Immature natural killer cell (primary cell): ENCODE results near the gene SH2B2. TPM values are rescaled to one million over a fixed set of nuclear protein-coding genes. Genes with fewer than 3 reads are reported as not detected.
"Not testable (repeated sequence)": the region's sequence is repeated elsewhere in the genome, so short reads cannot be mapped to it uniquely, and the experiment has no call there.

Experiments
- DNase-seq, 3 donors: peaks; one replicate each; pipeline ENCODE4 v3.0.0; 2022; ENCODE audit warnings: mixed read lengths in 1 of 3
- H3K27ac Mint-ChIP-seq, 6 donors: one replicate each; pipeline ENCODE4 v1.8.0; 2020; ENCODE audit warnings: mixed read lengths in 6 of 6, mild to moderate bottlenecking in 5 of 6, inconsistent platforms in 4 of 6, moderate library complexity in 3 of 6
- H3K27me3 Mint-ChIP-seq, 3 donors: one replicate each; pipeline ENCODE4 v1.8.0; 2020 to 2021; ENCODE audit warnings: low read depth in 3 of 3, mild to moderate bottlenecking in 3 of 3, mixed read lengths in 3 of 3, moderate library complexity in 3 of 3, inconsistent platforms in 1 of 3
- H3K36me3 Mint-ChIP-seq, 3 donors: one replicate each; pipeline ENCODE4 v1.8.0; 2020; ENCODE audit warnings: mixed read lengths in 3 of 3, inconsistent platforms in 2 of 3, mild to moderate bottlenecking in 2 of 3
- H3K4me1 Mint-ChIP-seq, 2 donors: one replicate each; pipeline ENCODE4 v1.8.0; 2020; ENCODE audit warnings: inconsistent platforms in 2 of 2, mild to moderate bottlenecking in 2 of 2, mixed read lengths in 2 of 2, moderate library complexity in 1 of 2
- H3K4me3 Mint-ChIP-seq, 5 donors: one replicate each; pipeline ENCODE4 v1.8.0; 2020; ENCODE audit warnings: mild to moderate bottlenecking in 5 of 5, mixed read lengths in 5 of 5, inconsistent platforms in 3 of 5, moderate library complexity in 3 of 5
- H3K9me3 Mint-ChIP-seq, 6 donors: one replicate each; pipeline ENCODE4 v1.8.0; 2020; ENCODE audit warnings: mild to moderate bottlenecking in 6 of 6, mixed read lengths in 6 of 6, inconsistent platforms in 4 of 6, moderate library complexity in 3 of 6
- polyA plus RNA-seq, 3 donors: library from polyadenylated mRNA; unstranded; fragments of 300-500 nt; fragmentation: Illumina TruSeq; gene quantifications; one replicate each; pipeline ENCODE4 v1.2.3, GENCODE V29; 2021

The SH2B2 gene
- polyA plus RNA-seq, 3 donors from 2014 or later = 1.1 TPM; not detected in 2

DNA sequence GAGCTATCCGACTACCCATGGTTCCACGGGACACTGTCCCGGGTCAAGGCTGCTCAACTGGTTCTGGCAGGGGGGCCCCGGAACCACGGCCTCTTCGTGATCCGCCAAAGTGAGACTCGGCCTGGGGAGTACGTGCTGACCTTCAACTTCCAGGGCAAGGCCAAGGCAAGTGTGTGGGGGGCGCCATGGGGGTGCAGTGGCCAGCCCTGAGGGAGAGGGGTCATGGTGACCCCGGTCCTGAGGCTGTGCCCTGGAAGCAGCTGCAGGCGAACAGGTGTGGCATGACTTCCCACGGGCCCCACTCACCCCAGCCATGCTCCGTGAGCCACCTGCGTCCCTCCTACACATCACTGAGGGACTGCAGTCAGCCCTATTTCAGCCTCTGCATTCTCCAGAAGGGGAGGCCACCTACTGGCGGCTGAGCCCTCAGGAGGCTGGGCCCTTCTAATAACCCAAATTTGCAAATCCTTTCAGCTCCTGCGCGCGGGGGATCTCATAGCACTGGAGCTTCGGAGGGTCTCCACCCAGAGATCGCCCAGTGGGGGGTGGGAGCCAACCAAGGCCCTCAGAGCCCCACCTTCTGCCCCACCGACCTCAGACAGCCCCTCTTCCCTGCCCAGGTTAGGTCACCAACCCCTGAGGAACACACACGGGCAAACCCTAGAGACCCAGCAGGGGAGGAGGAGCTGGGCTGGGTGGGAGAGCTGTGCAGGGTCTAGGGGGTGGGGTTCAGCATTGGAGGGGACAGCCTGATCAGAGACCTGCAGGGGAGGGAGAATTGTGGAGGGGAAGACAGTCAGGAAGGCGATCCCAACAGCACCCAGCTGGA is 30.8 kb downstream of the SH2B2 start:
- Mint-ChIP-seq H3K27me3 (peaks cover 0 to 4% (median 0%) of the 10 kb centered on the region in 3 donors), H3K4me1 (no peaks in the 10 kb centered on the region), H3K4me3 (no peak overlapping the region), H3K36me3 (no peaks in the 10 kb centered on the region), H3K9me3 (no peaks in the 10 kb centered on the region), H3K27ac (no peak overlapping the region)
- DNase-seq = no peak

DNA sequence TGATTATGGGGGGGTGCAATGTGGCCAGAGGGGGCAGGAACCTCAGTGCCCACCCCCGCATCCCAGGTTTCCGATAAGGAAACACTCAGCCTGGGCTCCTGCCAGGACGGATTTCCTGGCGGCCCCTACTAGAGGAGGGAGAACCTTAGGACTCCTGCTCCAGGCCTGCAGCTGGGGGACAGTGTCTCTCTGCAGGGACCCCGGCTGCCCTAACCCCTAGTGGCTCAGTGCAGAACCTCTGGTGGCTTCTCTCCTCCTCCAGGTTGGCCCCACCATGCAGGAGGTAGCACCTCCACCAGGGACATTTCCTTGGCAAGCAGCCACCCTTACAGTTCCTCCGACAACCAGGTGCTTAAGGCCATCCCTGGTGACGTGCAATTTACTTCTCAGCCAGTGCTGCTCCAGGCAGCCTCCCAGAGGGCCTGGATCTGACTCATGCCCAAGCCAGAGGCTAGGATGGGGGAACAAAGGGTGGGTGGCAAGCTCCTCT is 31.9 kb downstream of the SH2B2 start:
- H3K9me3 Mint-ChIP-seq = no peaks in the 10 kb centered on the region
- no peaks in the 10 kb centered on the region for H3K36me3 Mint-ChIP-seq
- DNase-seq = no peak
- no peak overlapping the region for H3K27ac Mint-ChIP-seq
- H3K4me1 Mint-ChIP-seq = no peaks in the 10 kb centered on the region
- peaks cover 0 to 4% (median 2%) of the 10 kb centered on the region in 3 donors for H3K27me3 Mint-ChIP-seq
- no peak overlapping the region for H3K4me3 Mint-ChIP-seq

DNA sequence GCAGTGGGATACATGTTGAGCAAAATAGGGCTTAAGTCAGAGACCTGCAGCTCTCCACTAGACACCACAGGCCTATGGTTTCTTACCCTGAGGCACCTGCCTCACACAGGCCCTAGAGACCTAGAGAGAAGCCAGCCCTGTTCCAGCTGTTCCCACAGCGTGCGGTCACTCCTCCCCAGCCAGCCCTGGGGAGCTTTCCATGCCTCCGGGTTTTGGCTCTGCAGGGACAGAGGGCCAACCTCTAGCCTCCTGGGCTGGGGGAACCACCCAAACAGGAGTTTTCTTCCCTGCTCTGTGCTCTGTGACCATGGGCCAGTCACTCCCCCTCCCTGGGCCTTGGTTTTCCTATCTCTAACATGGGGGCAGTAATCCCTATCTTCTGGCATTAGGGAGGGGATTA is 33.0 kb downstream of the SH2B2 start:
- DNase-seq = no peak
- Mint-ChIP-seq H3K36me3 (no peaks in the 10 kb centered on the region), H3K4me1 (no peaks in the 10 kb centered on the region), H3K4me3 (no peak overlapping the region), H3K27ac (no peak overlapping the region), H3K9me3 (no peaks in the 10 kb centered on the region), H3K27me3 (peaks cover 0 to 4% (median 2%) of the 10 kb centered on the region in 3 donors)

DNA sequence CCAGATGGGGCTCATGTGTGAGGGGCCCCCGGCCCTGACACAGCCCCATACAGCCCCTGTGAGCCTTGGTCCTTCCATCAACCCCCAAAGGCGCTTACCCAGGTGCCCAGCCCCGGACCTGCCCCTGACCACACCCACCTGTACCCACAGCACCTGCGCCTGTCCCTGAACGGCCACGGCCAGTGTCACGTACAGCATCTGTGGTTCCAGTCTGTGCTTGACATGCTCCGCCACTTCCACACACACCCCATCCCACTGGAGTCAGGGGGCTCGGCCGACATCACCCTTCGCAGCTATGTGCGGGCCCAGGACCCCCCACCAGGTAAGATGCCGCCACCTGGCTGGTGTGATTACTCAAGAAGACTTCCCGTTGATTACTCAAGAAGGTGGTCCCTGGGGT is 33.5 kb downstream of the SH2B2 start:
- no peak for DNase-seq
- H3K27me3 Mint-ChIP-seq = peaks cover 0 to 4% (median 4%) of the 10 kb centered on the region in 3 donors
- H3K27ac Mint-ChIP-seq = no peak overlapping the region
- H3K36me3 Mint-ChIP-seq = no peaks in the 10 kb centered on the region
- no peak overlapping the region for H3K4me3 Mint-ChIP-seq
- no peaks in the 10 kb centered on the region for H3K4me1 Mint-ChIP-seq
- no peaks in the 10 kb centered on the region for H3K9me3 Mint-ChIP-seq

DNA sequence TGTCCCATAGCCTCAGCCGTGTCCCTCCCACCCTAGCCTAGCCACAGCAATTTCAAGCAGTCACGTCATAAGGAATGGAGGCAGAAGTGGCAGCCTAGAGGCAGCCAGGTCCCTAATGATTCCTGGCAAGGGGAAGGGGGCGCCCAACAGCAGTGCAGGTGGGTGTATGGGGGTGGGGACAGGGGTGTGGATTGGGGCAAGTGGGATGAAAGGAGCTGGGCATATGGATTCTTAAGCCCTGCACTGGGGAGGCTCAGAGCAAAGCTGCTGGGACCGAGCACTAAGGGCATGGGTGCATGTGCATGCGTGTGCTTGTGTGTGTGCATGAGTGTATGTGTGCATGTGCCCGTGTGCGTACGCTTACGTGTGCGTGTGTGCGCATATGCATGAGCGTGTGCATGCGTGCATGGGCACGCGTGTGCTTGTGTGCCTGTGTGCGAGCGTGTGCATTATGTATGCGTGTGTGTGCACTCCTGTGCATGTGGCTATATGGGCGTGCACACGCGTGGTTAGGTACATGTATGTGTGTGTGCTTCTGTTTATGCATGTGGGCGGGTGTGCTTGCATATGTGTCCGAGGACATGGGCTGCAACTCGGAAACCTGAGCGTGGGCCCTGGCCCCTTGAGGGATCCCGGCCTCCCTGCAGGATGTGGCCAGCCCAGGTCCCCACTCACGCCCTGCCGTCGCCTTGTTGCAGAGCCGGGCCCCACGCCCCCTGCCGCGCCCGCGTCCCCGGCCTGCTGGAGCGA is 34.1 kb downstream of the SH2B2 start:
- no peak for DNase-seq
- Mint-ChIP-seq H3K4me3 (no peak overlapping the region), H3K27me3 (peaks cover 0 to 4% (median 4%) of the 10 kb centered on the region in 3 donors), H3K4me1 (no peaks in the 10 kb centered on the region), H3K27ac (no peak overlapping the region), H3K36me3 (no peaks in the 10 kb centered on the region), H3K9me3 (no peaks in the 10 kb centered on the region)

DNA sequence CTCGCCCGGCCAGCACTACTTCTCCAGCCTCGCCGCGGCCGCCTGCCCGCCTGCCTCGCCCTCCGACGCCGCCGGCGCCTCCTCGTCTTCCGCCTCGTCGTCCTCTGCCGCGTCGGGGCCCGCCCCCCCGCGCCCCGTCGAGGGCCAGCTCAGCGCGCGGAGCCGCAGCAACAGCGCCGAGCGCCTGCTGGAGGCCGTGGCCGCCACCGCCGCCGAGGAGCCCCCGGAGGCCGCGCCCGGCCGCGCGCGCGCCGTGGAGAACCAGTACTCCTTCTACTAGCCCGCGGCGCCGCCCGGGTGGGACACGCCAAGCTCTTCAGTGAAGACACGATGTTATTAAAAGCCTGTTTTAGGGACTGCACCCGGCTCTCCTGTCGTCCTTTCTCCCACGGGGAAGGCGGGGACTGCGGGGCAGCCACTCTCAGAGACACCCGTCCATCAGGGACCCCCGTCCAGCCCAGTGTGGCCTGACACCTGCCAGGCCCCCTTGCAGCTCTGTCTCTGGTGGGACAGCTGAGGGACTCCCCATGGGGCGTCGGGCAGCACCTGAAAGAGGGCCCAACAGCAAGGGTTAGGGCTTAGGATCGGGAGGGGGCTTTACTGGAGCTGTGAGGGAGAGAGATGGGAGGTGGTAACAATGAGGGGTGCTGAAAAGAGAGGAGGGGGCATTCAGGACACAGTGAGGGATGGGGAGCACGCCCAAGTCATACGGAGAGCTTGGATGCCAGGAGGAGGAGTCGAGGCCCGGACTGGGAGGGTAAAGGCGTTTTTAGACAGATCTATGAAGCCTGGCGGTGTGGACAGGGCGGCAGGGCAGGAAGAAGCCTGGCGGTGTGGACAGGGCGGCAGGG is 34.9 kb downstream of the SH2B2 start:
- H3K4me3 Mint-ChIP-seq = no peak overlapping the region
- DNase-seq = no peak
- H3K4me1 Mint-ChIP-seq = no peaks in the 10 kb centered on the region
- peaks cover 0 to 4% (median 4%) of the 10 kb centered on the region in 3 donors for H3K27me3 Mint-ChIP-seq
- no peaks in the 10 kb centered on the region for H3K36me3 Mint-ChIP-seq
- no peaks in the 10 kb centered on the region for H3K9me3 Mint-ChIP-seq
- H3K27ac Mint-ChIP-seq = no peak overlapping the region

DNA sequence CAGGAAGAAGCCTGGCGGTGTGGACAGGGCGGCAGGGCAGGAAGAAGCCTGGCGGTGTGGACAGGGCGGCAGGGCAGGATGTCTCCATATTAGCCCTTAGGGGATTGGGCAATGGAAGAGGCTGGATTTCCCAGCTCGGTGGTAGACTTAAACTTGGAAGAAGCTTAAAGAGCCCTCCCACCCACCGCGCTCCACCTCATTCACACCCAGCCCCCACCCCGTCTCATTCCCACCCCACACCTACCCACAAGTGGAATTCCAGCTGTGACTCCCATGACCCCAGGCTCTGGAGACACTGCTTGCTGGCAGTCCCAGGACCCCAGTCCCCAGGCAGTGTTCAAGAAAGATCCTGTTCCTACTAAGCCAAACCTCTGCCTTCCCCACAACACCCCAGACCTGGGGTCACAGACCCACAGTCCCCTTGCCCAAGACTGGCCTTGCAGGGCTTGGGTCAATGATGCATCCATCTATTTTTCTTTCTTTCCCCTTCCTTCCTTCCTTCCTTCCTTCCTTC is 35.6 kb downstream of the SH2B2 start:
- Mint-ChIP-seq H3K4me1 (no peaks in the 10 kb centered on the region), H3K4me3 (no peak overlapping the region), H3K27me3 (peaks cover 0 to 5% (median 4%) of the 10 kb centered on the region in 3 donors), H3K27ac (no peak overlapping the region), H3K9me3 (no peaks in the 10 kb centered on the region), H3K36me3 (no peaks in the 10 kb centered on the region)
- DNase-seq = no peak

DNA sequence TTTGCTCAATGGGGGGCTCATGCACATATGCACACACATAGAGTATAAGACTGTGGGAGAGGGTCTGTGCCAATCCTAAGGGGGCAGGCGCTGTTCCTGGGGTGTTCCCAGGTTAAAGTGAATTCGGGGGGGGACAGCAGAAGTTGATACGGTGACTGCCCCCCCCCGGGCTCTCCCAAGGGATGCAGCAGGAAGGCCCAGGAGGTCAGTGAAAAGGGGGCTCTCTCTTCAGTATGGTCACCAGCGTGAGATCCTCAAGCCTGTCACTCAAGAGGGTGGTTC is 37.2 kb downstream of the SH2B2 start:
- Mint-ChIP-seq H3K27ac (no peak overlapping the region), H3K27me3 (peaks cover 0 to 14% (median 4%) of the 10 kb centered on the region in 3 donors)

DNA sequence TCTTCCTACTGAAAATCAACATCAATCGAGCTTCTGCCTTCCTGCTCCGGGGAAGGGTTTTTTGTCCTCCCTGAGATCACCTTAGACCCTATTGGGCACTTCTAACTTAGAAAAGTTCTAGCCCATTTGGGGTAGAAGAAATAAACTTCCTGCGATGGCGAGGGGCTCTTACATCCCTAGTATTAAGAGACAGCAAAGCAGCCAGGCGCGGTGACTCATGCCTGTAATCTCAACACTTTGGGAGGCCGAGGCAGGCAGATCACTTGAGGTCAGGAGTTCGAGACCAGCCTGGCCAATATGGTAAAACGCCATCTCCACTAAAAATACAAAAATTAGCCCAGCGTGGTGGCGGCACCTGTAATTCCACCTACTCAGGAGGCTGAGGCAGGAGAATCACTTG is 38.4 kb downstream of the SH2B2 start:
- DNase-seq, H3K36me3 Mint-ChIP-seq, H3K4me3 Mint-ChIP-seq, H3K27ac Mint-ChIP-seq, H3K9me3 Mint-ChIP-seq, H3K4me1 Mint-ChIP-seq: not testable (repeated sequence)
- peaks cover 0 to 14% (median 6%) of the 10 kb centered on the region in 3 donors for H3K27me3 Mint-ChIP-seq

More for the DNA sequence above, 37.2 kb downstream of the SH2B2 start:
- Mint-ChIP-seq H3K4me1 (no peaks in the 10 kb centered on the region), H3K9me3 (no peaks in the 10 kb centered on the region), H3K4me3 (no peak overlapping the region), H3K36me3 (no peaks in the 10 kb centered on the region)
- no peak for DNase-seq

DNA sequence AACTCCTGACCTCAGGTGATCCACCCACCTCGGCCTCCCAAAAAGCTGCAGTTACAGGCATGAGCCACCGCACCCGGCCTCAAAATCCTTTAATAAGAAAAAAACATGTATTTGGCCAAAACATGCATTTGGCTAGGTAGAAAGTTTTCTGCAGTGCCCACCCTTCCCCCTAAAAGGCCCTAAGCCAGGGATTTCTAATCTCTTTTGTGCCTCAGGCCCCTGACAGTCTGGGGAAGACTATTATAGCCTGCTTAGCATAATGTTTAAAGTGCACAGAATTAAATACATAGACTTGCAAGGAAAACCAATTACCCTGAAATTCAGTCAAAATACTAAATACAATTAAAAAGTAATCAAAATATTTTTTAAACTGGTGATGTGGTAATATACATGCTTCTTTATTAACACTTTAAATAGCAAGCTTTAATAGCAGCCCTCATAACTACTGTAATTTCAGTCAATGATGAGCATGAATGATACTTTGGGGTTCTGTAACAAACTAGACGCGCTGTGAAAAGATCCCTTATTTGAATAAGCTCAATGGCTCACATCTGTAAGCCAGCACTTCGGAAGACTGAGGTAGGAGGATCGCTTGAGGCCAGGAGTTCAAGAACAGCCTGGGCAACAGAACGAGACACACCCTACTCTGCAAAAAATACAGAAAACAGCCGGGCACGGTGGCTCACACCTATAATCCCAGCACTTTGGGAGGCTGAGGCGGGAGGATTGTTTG is 39.7 kb downstream of the SH2B2 start:
- DNase-seq = no peak
- Mint-ChIP-seq H3K27ac (no peak overlapping the region), H3K4me1 (peaks cover 0 to 2% of the 10 kb centered on the region in 2 donors), H3K4me3 (no peak overlapping the region), H3K27me3 (peaks cover 0 to 12% (median 6%) of the 10 kb centered on the region in 3 donors), H3K9me3 (no peaks in the 10 kb centered on the region), H3K36me3 (no peaks in the 10 kb centered on the region)

DNA sequence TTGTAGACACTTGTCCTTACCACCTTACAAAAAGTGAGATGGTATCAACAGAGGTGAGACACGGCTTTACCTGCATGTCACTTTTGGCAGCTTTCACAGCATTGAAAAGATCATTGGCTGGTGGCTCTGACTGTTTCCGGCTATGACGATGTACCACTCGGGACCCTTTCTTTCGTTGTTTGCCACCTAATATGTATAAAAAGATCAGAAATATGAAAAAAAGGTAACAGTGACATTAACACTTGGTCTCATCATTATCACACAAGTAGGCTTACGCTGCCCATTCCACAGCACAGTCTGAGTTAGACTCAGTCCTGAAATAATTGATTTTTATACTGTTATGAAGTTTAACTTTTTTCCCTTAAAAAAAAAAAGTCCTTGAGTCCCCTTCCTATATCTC is 40.5 kb downstream of the SH2B2 start:
- H3K27ac Mint-ChIP-seq, DNase-seq, H3K9me3 Mint-ChIP-seq, H3K4me3 Mint-ChIP-seq, H3K27me3 Mint-ChIP-seq, H3K36me3 Mint-ChIP-seq, H3K4me1 Mint-ChIP-seq: not testable (repeated sequence)

DNA sequence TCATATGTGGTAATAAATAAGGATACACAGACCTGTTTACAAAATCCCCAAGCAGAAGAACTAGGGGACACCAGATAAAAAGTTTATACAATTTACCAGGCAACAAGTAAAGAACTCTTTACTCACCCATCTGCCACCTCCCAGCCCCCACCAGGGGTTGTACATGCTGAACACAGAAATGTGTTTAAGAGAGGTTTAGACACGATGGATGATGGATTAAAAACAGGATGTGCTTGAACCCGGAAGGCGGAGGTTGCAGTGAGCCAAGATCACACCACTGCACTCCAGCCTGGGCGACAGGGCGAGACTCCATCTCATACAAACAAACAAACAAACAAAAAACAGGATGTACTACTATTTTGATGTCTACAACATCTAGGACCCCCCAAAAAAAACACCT is 42.2 kb downstream of the SH2B2 start:
- not testable (repeated sequence) for H3K27ac Mint-ChIP-seq, H3K4me1 Mint-ChIP-seq, H3K36me3 Mint-ChIP-seq, H3K4me3 Mint-ChIP-seq, H3K9me3 Mint-ChIP-seq, H3K27me3 Mint-ChIP-seq, DNase-seq

DNA sequence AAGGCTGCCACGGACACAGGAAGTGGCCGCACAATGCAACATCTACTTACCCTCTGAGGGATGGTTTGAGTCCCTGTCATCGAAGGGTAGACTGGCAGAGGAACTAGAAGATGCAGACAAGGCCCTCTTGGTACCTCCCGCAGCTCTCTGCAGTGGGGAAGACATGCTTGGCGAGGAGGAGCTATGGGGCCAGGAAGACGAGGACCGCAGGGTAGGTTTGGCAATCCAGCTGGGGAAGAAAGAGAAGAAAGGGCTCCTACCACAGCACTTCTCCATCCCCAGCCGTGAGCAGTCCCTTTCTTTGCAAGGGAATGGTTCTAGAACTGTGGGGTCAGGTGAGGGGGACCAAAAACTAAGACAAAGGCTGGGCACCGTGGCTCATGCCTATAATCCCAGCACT is 42.7 kb downstream of the SH2B2 start:
- not testable (repeated sequence) for H3K27me3 Mint-ChIP-seq, DNase-seq, H3K9me3 Mint-ChIP-seq, H3K4me3 Mint-ChIP-seq, H3K27ac Mint-ChIP-seq, H3K4me1 Mint-ChIP-seq, H3K36me3 Mint-ChIP-seq
